NCI-H1092 (cell line): Measurements from ENCODE around the gene OR14J1.
"Not testable (repeated sequence)": the region's sequence is repeated elsewhere in the genome, so short reads cannot be mapped to it uniquely, and the experiment has no call there.

Source experiments
- DNase-seq: peaks from one replicate; lab custom pipeline; 2025; lab: John Stamatoyannopoulos, UW

Gene OR14J1, protein sequence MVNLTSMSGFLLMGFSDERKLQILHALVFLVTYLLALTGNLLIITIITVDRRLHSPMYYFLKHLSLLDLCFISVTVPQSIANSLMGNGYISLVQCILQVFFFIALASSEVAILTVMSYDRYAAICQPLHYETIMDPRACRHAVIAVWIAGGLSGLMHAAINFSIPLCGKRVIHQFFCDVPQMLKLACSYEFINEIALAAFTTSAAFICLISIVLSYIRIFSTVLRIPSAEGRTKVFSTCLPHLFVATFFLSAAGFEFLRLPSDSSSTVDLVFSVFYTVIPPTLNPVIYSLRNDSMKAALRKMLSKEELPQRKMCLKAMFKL

DNA sequence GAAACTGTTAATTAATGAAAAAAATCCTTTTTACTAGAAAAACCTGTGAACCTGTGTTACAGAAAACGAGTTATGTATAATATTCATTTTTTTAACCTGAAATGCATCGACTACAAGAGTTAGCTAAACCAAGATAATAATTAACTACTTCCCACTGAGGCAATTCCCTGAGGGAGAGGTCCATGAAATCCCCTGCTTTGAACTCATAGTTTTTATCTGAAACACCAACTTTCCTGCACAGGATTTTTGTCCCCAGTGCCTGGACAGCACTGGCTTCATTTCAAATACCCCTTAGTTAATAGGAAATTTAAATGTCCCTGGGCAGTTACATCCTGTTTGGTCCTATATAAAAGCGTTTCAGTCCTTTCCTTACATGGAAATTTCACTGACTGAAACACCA, at the start of gene OR14J1:
OR14J1 (plus strand) TSS at position 386 of the 400 bp plus-strand sequence. CDS start 4,989 bp downstream, outside the sequence.
- DNase-seq: no peak

DNA sequence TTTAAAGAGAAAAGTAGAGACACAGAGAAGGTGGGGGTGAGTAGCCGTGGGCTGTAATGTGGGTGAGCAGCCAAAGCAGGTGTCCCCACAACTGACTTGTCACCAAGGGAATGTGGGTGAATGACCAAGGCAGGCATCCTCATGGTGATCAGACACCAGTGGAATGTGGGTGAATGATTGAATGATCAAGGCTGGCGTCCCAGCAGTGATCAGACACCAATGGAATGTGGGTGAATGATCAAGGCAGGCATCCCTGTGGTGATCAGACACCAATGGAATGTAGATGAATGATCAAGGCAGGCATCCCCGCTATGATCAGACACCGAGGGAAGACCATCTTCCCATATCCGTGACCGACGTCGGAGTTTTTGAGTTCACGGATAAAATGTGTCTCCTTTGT, 49.8 kb upstream of the OR14J1 start:
- DNase-seq: no peak

DNA sequence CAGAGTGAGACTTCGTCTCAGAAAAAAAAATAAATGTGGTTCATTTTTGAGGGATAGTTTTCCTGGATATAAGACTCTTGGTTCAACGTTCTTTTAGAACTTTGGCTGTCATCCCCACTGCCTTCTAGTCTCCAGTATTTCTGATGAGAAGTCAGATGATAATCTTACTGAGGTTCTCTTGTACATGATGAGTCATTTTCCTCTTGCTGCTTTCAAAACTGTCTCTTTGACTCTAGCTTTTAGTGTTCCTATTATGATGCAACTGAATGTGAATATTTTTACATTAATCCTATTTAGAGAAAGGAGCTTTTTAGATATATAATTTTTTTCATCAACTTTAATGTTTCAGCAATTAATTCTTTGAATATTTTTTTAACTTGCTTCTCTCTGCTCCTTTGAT, 46.0 kb upstream of the OR14J1 start:
- DNase-seq: no peak

DNA sequence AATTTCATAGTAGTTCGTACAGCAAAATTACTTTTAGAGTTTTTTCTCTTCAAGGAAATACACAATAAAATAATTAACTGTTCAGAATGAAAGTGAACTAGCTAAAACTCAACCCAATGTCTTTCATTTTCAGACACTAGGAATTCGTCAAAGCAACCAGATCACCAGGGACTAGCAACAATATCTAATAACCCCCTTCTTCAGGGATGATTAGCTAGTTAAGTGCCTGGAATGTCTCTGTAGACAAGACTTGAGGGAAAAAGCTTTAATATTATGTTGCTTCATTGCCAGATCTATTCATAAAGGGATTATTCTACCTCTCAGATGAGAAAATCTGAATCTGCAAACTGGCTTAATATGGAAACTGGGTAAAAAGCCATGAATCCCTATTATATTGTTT, 41.8 kb upstream of the OR14J1 start:
- no peak for DNase-seq

DNA sequence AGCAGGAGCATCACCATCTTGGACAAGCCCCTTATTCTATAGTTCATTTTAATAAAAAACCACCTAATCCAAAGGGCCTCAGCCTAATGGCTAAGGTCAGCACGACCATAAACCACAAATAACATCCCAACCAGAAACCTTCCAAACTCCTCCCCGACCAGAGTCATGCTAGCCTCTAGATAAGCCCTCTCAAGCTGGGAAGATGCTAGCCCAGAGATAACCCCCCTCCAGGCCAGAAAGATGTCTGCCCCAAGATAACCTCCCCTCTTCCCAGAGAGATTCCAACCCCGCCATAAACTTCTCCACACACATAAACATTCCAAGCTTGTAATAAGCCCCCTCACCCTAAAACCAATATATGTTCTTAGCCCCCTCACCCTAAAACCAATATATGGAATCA, 38.5 kb upstream of the OR14J1 start:
- DNase-seq: no peak

DNA sequence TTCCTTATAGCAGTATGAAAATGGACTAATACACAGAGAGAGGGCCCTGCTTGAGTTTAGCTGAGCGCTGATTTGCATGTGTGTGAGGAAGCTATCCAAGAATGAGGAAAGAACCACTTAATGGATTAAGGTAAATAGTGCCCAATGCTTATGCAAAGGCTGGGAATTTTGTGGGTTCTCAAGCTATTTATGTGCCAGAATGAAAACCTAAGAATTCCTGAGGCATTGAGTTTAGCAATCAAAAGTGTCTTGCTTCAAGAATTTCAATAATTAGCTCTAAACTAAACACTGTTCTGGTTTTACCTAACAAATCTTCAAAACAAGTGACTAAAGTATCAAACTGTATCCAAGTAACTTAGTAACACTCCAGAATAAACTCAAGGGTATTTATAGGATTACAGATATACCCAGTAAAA, 7.0 kb upstream of the OR14J1 start:
- no peak for DNase-seq

DNA sequence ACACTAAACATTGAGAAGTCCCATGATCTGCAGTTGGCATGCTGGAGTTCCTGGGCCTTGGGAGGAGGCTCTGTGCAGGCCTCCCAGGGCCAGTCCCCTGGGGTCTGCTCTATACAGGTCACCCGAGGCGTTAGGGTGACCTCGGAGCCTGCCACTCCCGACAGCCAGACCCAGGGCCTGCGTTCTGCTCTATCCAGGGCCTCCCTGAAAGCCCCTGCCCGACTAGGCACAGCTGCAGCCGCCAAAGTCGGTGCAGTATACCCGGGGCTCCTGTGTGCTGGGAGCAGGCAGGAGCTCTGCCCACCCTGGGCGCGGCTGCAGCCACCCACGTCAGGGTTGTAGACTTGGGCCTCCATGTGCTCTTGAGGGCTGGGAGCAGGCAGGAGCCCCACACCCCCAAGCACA, 6.3 kb upstream of the OR14J1 start:
- no peak for DNase-seq

DNA sequence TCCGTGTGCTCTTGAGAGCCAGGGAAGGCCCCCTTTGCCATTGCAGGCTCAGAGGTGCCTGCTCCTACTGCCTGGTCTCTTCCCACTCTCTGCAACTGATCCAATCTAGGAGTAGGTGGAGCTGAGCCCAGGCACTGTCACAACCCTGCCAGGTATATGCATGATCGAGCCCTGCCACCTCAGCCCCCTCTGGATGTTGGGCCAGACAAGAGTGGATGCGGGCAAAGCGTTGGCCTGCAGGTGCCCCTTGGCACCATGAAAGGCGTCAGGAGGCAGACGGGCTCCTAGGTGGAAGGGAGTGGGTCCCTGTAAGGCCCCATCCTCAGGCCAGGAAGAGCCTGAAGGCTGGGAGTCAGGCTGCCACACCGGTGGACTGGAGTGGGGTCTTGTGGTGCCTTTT, 5.9 kb upstream of the OR14J1 start:
- no peak for DNase-seq

DNA sequence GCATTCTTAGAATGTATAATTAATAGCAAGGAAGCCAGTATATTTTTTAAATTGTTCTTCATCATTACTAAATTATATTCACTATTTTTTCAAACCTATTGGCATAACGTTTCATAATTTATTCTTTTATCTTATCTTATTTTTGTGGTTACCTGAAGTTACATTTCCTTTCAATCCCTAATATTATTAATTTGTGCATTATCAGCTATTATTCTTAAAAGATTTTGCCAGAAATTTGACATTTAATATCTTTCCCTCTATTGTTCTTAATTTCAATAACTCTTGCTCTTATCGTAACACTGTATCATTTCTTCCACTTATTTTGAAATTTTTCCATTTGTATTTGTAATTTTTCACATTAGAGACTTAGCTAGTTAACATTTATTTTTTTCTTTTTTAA, 18.4 kb downstream of the OR14J1 start:
- DNase-seq: no peak

DNA sequence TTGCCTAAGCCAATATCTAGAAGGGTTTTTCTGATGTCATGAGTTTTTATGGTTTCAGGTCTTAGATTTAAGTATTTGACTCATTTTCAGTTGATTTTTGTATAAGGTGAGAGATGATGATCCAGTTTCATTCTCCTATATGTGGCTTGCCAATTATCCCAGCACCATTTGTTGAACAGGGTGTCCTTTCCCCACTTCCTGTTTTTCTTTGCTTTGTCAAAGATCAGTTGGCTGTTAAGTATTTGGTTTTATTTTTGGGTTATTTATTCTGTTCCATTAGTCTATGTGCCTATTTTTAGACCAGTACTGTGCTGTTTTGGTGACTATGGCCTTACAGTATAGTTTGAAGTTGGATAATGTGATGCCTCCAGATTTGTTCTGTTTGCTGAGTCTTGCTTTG, 21.8 kb downstream of the OR14J1 start:
- not testable (repeated sequence) for DNase-seq

DNA sequence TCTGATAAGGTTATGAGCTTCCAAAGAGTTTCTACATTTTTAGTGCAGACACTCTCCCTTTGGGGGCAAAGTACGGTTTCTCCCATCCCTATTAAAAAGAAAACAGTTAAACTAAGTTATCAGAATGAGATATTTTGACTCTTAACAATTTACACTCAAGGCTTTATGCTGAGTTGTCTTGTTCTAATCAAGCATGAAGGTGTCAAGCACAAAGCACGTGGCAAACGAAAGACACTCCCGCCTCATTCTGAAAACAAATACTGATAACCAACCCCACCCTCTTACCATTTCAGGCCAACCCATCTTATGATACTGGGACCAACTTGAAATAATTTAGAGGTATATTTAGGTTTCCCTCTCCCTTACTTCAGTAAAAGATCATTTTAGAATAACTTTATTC, 24.3 kb downstream of the OR14J1 start:
- no peak for DNase-seq

DNA sequence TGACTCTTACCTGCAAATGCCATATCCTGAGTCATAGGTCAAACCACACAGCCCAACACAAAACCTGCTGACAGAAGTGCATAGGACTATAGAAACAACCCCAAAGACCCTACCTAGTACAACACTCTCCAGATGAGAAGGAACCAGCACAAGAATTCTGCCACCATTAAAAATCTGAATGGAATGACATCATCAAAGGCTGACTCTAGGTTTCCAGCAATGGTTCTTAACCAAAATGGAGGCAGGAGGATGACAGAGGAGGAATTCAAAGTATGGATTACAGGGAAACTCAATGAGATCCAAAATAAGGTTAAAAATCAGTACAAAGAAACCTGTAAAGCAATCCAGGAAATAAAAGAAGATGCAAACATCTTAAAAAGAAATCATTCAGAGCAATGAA, 31.2 kb downstream of the OR14J1 start:
- no peak for DNase-seq

DNA sequence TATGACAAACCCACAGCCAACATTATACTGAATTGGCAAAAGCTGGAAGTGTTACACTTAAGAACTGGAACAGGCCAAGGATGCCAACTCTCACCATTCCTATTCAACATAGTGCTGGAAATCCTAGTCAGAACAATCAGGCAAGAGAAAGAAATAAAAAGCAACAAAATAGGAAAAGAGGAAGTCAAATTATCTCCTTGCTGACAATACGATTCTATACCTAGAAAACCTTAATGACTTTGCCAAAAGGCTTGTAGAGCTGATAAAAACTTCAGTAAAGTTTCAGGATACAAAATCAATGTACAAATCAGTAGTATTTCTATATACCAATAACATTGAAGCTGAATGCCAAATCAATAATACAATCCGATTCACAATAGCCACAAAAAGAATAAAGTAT, 34.8 kb downstream of the OR14J1 start:
- no peak for DNase-seq

DNA sequence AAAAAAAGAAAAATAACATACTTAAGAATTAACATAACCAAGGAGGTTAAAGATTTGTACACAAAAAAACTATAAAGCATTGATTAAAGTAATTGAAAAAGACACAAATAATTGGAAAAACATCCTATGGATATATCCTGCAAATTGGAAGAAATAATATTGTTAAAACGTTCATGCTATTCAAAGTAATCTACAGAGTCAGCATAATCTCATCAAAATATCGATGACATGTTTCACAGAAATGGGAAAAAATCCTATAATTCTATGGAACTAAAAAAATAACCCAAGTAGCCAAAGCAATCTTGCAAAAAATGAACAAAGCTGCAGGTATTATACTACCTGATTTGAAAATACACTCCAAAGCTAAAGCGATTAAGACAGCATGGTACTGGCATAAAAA, 43.9 kb downstream of the OR14J1 start:
- no peak for DNase-seq

DNA sequence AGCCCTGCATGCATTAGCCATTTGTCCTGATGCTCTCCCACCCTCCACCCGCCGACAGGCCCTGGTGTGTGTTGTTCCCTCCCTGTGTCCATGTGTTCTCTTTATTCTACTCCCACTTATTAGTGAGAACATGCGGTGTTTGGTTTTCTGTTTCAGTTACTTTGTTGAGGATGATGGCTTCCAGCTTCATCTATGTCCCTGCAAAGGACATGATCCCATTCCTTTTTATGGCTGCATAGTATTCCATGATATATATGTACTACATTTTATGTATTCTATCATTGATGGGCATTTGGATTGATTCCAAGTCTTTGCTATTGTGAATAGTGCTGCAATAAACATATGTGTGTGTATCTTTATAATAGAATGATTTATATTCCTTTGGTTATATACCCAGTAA, 47.8 kb downstream of the OR14J1 start:
- not testable (repeated sequence) for DNase-seq

DNA sequence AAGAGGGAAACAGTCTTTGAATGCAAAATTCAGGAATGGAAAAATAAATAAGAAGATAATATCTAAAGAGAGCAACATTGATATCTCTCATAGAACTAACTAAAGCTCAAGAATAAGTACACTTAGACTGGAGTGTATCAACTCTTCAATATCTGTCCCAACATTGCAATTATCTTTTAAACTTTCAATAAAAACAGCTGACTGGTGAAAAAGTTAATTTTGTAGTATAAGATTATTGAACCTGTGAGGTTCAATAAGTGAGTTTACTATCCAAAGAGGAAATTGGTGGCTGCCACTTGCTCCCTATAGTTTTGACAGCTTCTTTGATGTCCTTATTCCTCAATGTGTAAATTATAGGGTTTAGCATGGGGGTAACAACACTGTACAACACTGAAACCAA, 53.5 kb downstream of the OR14J1 start:
- DNase-seq: no peak

DNA sequence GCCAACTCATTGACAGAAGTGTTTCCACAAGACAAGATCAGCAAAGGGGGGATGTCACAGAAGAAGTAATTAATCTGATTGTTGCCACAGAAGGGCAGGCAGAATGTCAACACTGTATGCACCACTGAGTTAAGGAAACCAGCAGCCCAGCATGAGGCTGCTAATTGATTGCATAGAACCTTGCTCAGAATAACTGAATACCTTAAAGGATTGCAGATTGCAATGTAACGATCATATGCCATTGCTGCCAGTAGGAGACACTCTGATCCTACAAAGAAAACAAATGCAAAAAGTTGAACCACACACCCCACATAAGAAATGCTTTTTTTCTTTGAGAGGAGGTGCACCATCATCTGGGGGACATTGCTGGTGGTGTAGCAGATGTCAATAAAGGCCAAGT, 54.1 kb downstream of the OR14J1 start:
- no peak for DNase-seq
